Vagina (tissue), 2 donors: Measurements from ENCODE around the gene FAF1.

Source experiments
- CTCF ChIP-seq, 3 experiments: fragments of 450-650 bp in 2 of 3; fragments of 200-600 bp in 1 of 3; sonication (generic) in 1 of 3; IDR thresholded peaks; one replicate each; pipeline ENCODE4 v1.5.1; 2017 to 2019; ENCODE audit warnings: antibody characterized with exemption in 3 of 3, mild to moderate bottlenecking in 2 of 3, moderate library complexity in 2 of 3
- POLR2AphosphoS5 ChIP-seq, 2 donors: sonication (generic); formaldehyde crosslinking; IDR thresholded peaks; one replicate each; pipeline ENCODE4 v1.9.0; 2017; ENCODE audit warnings: antibody characterized with exemption in 2 of 2, mild to moderate bottlenecking in 2 of 2, low read depth in 1 of 2; ENCODE audit not compliant: insufficient read depth in 1 of 2

- TF ChIP-seq CTCF (IDR thresholded peaks at IDR 0.05), result no peak
- no peak for TF ChIP-seq POLR2AphosphoS5 (IDR thresholded peaks at IDR 0.05; ENCODE audit: insufficient read depth in 1 of 2, low read depth in 1 of 2)
Observed at GRCh38 chr1:50529510-50529909, 430.6 kb downstream of the FAF1 start.
